GM18526 (cell line): ENCODE data around the gene SLC39A9.

Experiments
- POLR2A ChIP-seq: IDR thresholded peaks from 3 replicates; pipeline ENCODE4 v1.6.1; 2011; ENCODE audit not compliant: insufficient read length; ENCODE audit errors: extremely low read depth

The SLC39A9 gene

DNA sequence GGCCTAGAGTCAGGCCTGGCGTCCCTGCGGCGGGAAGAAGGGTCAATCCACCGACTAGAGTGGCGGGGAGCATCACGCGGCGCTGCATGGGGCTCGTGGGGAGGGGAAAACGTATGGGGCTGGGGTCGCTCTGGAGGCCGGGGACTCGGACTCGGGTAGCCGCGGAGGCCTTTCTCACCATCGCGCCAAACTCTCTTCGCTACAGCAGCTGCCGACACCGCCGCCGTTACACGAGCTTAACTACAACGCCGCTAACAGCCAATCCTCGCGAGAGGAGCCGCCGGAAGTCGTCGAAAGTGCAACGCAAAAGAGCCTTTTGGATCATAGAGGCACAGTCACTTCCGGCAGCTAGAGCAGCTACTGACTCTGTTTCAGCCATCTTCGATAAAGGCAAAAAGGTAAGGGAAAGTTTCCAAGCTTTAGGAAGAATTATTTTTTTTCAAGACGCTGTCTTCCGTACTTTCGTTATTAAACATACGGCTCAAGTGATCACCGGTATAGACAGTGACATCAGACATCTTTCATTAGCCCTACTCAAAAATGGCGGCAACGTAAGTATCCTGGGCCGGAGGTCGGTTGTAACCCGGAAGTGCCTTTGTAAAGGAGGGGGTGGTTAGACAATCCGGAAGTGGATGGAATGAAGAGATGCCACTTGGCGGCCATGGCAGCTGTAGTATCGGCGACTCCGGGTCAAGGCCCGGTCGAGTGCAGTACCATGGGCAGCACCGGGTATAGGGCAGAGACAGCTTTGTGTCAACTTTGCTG is at the start of gene SLC39A9, which contains the start of gene ERH:
SLC39A9 (plus strand) TSS at position 640 of the 765 bp plus-strand sequence. CDS start 678 bp downstream, outside the sequence.
ERH (minus strand) TSS at position 247 of the 765 bp plus-strand sequence; CDS start at position 181, 66 bp downstream.
- TF ChIP-seq POLR2A = peak; percentile 88

DNA sequence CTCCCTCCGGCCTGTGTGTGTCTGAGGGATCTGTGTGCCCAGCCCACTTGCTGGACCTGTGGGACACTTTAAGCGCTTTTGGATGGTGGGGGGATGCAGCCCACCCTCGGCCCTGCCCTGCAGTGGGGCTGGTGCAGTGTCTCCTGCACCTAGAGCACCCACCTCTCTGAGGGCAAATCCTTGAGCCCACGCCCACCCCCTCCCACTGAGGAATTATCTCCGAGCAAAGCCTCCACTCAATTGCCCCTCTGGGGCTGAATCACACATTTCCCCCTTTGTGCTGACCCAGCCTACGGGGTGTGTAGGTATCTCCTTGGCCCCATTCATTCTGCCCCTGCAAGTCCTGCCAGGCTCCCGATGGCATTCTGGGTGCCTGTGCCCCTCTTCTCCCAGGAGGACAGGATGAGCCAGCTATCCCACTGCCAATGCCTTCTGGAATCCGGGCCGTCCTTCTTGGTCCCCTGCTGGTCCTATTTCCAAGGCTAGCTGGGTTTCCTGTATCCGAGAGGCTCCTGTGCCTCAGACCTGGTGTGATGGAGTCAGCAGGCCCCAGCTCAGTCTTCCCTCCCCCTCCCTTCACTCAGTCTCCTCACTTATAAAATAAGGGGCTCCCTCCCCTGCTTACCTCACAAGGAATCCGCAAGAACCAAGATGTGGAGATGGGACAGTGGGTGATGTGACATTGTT is 49.3 kb upstream of the SLC39A9 start:
- no peak for TF ChIP-seq POLR2A

DNA sequence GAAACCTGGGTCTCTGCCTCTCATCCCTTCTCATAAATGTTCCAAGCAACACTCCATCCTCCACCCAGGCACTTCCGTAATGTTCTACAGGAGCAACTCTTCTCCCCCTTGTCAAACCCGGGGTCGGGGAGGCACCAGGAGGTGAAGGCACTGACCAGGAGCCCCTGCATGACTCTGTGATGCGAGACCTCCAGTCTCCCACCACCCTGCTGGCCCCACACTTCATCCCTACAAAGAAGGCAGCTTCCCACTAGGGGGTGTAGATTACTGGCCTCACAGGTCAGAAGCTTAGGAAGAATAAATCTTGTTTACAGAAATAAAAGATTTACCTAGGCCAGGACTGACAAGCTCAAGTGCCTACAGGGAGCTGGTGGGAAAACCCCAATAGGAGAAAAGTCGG is 47.6 kb upstream of the SLC39A9 start:
- TF ChIP-seq POLR2A = no peak

- no peak for TF ChIP-seq POLR2A
These were observed 47.1 kb upstream of the SLC39A9 start for GRCh38 chr14:69351385-69351784.

DNA sequence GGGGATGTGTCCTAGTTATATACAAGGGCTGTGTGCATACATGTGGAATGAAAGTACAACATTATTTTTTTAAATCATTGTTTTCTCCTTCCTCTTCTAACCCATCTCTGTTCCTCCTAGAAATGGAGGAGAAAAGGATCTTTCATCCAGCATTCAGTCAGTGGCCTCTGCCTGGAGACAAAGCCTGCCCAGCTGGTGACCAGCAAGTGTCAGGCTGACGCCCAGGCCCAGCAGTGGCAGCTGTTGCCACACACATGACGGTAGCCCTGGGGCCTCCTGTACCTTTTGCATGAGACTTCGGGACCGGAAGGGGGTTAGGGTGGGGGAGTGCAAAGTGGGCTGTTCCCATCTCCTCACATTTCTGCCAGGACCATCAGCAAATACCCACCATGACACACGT is 46.6 kb upstream of the SLC39A9 start:
- no peak for TF ChIP-seq POLR2A

DNA sequence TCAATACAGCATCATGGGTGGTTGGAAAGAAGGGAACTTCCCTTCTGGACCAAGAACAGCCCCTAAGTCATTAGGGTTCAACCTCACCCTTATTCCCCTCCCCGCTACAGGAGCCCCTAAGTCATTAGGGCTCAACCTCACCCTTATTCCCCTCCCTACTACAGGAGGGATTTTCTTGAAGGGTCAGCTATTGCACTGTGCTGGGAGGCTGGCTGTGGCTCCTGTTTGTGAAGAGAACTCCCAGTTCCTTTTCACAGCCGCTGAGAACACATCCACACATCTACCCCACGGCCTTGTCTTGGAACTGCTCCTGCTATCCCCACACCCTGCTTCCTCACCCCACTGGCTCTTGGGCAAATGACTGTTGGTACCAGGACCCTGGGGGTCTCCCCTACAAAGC is 45.3 kb upstream of the SLC39A9 start:
- TF ChIP-seq POLR2A = no peak

DNA sequence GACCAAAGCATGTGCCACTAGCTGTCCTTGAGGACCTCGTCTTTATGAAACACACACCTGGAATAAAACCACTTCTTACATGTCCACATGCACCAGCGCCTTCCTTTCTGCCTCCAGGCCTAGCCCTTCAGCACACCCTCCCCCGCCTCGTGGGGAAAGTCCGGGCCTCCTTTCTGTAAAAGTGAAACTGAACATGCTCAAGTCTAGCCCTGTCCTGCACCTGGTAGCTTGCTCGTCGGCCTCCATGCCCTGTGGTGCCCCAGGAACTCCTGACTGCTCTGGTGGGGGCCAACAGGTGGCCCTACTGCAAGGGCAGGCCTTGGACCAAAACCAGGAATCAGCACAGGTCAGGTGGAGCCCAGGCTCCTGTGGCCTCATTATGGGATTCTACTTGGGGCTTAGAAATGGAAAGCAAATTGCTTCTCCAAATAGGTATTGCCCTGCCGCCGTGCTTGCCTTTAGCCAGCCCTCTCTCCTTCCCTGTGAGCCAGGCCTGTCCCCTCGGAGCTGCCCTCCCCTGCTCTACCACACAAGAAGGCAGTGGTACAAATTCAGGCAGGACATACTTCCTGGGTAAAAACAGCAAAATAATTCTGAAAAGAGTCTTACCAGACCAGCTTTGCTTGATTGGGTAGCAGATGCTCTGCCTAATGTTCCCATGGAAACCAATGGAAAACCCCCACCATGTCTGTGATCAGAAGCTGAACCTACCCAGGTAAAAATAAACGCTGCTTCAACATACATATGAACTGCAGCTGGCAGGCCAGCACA is 43.9 kb upstream of the SLC39A9 start:
- peak; percentile 43 for TF ChIP-seq POLR2A

GRCh38 chr14:69355154-69355597 is 43.3 kb upstream of the SLC39A9 start:
- no peak for TF ChIP-seq POLR2A

GRCh38 chr14:69355607-69356281 is 42.7 kb upstream of the SLC39A9 start:
- no peak for TF ChIP-seq POLR2A

GRCh38 chr14:69356903-69357543 is 41.5 kb upstream of the SLC39A9 start:
- no peak for TF ChIP-seq POLR2A

DNA sequence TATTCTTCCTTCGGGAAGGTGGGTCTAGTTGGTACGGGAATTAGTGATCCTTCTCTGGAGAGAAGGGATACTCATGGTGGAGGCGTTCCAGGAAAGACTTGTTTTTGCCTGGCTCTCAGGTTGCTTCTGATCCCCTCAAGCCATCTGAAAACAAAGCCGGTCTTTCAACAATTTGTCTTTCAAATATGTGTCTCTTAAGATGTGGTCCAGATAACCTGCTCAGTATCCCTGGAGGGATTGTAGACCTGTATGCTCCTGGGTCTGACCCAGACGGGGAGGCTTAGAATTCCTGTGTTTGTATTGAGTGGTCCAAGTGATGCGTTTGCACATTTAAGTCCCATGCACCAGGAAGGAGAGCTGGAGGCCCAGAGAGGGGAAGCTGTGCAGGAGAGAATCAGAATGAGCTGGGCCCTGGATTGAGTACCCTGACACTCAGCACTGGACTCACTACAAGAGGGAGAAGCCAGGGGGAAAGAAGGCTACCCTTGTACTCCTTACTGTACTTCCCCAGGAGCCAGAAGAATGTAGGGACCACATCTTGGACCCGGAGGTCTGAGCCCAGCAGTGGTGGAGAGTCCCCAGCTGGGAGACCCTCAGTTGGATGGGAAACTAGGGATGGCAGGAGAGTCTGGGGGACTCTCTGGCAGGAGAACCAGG is 40.8 kb upstream of the SLC39A9 start:
- no peak for TF ChIP-seq POLR2A

DNA sequence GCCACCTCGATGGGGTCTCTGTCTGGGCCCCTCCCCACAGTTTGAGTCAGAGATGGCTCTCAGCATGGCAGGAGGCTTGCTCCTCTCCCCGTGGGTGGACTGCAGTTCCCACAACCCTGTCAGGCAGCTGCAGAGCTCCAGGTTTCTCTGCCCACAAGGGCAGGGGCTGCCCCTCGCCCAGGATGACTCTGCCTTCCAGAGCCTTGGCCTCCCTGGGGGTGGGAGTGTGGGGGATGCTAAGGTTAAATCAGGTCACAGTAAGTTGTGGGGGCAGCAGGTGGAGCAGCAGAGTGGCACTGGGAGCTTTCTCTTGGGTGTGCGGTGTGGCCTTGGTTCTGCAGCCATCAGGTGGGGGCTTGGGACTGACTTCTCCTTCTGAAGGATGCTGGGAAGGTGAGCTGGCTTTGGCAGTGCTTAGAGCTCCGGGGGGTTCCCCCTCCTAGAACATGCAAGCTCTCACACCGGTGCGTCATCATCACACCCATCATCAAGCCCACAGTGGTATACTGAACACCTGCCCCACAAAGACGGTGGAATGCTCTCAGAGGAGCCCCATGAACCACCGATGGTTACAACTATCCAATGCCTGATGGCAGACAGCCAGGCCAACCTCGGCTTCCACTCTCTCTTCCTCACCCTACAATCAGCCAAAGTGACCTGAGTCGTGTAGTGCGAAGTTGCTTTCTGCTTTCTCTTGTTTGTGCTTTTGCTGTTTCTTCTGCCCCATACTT is 40.1 kb upstream of the SLC39A9 start:
- TF ChIP-seq POLR2A = no peak

DNA sequence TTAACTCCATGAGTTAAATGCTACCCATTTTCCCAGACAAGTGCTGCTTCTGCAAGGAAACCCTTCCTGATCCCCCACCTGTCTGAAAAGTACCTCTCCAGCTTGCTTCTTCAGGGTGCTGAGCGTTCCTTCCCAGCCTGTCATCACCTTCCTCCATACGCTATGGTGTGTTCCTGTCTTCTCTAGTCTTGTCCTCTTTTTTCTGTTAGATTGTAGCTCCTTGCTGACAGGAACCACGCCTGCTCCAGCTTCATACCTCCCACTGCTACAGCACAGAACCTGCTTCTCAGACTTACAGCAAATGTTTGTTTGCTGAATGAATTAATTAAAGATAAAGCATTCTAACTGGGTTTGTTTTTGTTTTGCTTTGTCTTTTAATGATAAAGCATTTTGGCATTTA is 39.5 kb upstream of the SLC39A9 start:
- no peak for TF ChIP-seq POLR2A
